WI38 (cell line): ENCODE data around the gene CEP20.

Experiments used
- H3K4me3 ChIP-seq: 2 replicates; pipeline ENCODE4 v1.5.1; 2011; ENCODE audit warnings: low read depth, mild to moderate bottlenecking, control low read depth, low read length
- CTCF ChIP-seq: IDR thresholded peaks from 2 replicates; pipeline ENCODE4 v1.5.1; 2012; ENCODE audit warnings: low read depth, mild to moderate bottlenecking, control low read depth, low read length

Gene CEP20

DNA sequence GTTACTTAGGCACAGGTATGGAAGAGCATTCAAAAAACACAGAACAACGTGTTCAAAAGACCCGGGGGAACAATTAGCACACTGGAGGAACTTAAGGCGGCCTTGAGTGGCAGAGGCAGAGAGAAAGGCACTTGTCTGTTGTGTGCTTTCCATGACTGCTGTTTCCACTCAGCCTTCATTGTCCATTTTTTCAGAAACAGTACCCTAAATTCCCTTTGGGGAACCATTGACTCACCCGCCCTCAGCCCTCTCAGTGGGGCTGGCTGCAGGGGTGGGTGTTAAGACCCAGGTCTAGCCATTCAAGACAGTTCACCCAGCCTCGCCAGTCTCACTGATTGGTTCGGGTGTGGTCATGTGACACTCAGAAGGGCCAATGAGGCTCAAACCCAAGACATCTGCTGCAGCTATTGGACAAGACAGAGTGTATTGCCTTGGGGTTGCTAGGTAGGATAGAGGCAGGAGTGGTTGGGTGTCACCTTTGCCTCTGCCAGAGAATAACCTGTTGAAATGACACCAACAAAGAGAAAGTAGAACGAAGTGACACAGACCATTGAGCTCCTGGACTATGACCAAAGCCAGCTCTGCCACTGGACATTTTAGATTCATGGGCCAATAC lies 19.6 kb upstream of the CEP20 start:
- TF ChIP-seq CTCF: no peak
- no peak overlapping the region for H3K4me3 ChIP-seq

DNA sequence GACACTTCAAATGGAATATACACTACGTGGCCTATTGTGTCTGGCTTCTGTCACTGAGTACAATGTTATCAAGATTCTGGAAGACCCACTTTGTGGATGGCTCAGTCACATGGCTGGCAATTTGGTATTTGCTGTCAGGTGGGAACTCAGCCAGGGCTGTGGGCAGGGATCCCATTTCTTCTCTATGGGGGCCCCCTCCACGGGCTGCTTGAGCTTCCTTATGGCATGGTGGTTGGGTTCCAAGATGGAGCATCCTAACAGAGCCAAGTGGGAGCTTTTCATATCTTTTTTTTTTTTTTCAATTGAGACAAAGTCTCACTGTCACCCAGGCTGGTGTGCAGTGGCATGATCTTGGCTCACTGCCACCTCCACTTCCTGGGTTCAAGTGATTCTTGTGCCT lies 18.0 kb upstream of the CEP20 start:
- H3K4me3 ChIP-seq: no peak overlapping the region
- no peak for TF ChIP-seq CTCF

GRCh38 chr16:15903960-15904359 lies 15.6 kb upstream of the CEP20 start:
- no peak for TF ChIP-seq CTCF

DNA sequence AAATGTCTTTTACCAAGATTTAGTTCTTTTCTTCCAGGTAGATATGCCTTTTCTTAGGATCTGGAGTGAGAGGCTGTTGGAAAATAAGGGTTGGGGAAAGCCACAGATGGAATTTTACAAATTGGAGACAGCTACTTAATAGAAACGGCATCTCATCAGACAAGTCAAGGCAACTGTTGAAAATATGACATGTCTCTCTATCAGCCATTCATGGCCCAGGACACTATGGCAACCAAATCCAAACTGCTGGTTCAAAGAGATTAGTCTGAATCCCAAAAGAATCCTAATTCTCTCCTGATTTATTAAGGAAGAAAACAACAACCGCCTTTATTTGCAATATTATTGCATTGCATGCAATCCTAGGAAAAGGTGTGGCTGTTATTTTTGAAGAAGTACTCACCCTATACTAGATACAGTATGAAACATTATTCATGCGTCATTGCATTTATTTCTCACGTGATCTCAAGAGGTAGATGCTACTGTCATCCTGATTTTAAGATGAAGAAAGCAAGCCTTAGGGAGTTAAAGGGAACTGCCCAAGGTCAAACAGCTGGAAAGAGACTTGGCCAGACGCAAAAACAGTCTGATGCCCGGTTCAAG lies 12.6 kb upstream of the CEP20 start:
- TF ChIP-seq CTCF: no peak

More at GRCh38 chr16:15903960-15904359, 15.6 kb upstream of the CEP20 start:
- H3K4me3 ChIP-seq: no peak overlapping the region

GRCh38 chr16:15900357-15900756 lies 12.0 kb upstream of the CEP20 start:
- no peak for TF ChIP-seq CTCF
- H3K4me3 ChIP-seq: no peak overlapping the region

More for the DNA sequence above, 12.6 kb upstream of the CEP20 start:
- H3K4me3 ChIP-seq: no peak overlapping the region

DNA sequence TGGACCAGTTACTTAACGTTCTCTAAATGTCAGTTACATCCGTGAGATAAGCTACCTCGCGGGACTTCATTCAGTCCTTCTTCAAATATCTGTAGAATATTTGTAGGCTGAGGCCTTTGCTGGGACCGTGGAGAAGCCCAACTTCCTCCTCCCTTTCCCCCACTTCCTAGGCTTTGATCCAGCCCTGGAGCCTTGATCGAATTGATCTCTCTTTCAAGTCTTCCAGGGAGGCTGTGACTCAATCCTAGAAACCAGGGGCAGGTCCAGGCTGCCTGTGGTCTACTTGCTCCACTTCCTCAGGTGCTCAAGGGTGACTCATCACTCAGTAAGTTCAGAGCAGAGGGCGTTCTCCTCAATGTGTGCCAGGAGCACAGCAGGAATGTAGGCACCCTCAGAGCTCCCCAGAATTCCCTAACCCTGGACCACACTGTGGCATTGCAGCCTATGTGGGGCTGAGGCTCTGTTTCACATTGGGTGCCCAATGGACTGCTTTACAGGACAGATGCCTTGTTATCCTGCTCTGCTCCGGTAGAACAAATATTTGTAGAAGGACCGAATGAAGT lies 11.2 kb upstream of the CEP20 start:
- H3K4me3 ChIP-seq: no peak overlapping the region
- no peak for TF ChIP-seq CTCF

DNA sequence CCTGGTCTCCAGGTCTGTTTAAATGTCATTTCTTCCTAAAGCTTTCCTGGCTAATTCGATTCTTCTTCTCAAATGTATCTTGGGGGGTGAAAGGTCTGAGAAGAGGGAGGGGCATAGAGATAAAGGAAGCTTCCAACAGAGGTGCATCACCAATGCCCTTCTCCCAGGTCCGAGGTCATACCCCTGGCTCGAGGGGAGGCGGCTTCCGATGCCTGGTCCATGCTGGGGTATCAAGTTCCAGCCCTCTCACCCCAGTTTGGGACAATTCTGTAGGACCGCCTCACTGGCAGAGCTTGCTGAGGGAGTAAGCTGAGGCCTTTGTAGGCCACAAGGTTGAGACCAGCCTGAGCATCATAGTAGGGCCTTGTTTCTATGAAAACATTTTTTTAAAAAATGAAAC lies 10.3 kb upstream of the CEP20 start:
- TF ChIP-seq CTCF: no peak
- H3K4me3 ChIP-seq: no peak overlapping the region
